Activated CD4-positive, alpha-beta T cell treated with anti-CD3 and anti-CD28 coated beads for 4 hours (primary cell): ENCODE data around the gene TMEM198.

Source experiments
- DNase-seq, 2 donors: peaks; one replicate each; pipeline ENCODE4 v3.0.0-alpha.2; 2020

Gene TMEM198, protein sequence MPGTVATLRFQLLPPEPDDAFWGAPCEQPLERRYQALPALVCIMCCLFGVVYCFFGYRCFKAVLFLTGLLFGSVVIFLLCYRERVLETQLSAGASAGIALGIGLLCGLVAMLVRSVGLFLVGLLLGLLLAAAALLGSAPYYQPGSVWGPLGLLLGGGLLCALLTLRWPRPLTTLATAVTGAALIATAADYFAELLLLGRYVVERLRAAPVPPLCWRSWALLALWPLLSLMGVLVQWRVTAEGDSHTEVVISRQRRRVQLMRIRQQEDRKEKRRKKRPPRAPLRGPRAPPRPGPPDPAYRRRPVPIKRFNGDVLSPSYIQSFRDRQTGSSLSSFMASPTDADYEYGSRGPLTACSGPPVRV

DNA sequence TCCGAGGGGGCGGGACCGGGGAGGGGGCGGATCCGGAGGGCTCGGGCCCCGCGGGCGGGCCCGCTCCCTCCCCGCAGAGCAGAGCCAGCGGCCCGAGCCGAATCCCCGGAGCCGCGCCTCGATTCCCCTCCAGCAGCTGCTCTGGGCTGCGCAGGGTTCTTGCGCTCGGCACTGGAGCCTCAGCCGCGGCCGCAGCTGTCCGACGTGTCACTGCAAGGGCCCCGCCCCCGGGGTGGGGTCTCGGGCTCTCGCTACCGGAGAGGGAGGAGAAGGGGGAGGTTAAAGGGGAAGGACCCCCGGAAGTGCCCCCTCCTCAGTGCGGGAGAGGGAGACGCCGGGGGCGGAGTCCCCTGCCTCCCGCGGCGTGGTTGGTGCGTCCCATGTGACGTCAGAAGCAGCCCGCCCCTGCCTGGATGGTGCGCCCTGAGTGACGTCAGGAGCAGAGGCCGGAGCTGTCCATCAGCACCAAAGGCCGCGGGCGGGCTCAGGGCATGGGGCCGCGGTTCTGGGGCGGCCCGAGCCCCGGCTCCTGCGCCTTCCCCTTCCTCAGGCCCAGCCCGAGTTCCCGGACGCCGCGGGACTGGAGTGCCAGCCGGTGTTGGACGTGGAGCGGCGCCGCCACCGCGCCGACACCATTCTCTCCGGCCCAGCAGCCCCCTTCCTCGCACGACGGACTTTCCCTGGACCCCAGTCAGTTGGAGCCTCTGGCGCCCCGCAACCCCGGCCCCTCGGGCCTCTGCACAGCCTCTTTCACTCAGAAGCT lies at the start of gene TMEM198, which contains the start of gene CHPF:
TSS of gene TMEM198 (plus strand) at position 433 of the 763 bp plus-strand sequence. CDS start 700 bp downstream, outside the sequence.
TSS of gene CHPF (minus strand) at position 214 of the 763 bp plus-strand sequence. CDS start 271 bp downstream, outside the sequence.
- peak; percentile 90 to 91 for DNase-seq

- DNase-seq = no peak
Observed at GRCh38 chr2:219494952-219495530, 48.8 kb upstream of the TMEM198 start.

GRCh38 chr2:219495531-219496122 lies 48.2 kb upstream of the TMEM198 start:
- DNase-seq = peak; percentile 38 to 59

GRCh38 chr2:219496247-219496824 lies 47.5 kb upstream of the TMEM198 start:
- no peak for DNase-seq

GRCh38 chr2:219496825-219497494 lies 46.9 kb upstream of the TMEM198 start:
- DNase-seq = no peak

- no peak for DNase-seq
Observed at GRCh38 chr2:219497495-219498279, 46.1 kb upstream of the TMEM198 start.

DNA sequence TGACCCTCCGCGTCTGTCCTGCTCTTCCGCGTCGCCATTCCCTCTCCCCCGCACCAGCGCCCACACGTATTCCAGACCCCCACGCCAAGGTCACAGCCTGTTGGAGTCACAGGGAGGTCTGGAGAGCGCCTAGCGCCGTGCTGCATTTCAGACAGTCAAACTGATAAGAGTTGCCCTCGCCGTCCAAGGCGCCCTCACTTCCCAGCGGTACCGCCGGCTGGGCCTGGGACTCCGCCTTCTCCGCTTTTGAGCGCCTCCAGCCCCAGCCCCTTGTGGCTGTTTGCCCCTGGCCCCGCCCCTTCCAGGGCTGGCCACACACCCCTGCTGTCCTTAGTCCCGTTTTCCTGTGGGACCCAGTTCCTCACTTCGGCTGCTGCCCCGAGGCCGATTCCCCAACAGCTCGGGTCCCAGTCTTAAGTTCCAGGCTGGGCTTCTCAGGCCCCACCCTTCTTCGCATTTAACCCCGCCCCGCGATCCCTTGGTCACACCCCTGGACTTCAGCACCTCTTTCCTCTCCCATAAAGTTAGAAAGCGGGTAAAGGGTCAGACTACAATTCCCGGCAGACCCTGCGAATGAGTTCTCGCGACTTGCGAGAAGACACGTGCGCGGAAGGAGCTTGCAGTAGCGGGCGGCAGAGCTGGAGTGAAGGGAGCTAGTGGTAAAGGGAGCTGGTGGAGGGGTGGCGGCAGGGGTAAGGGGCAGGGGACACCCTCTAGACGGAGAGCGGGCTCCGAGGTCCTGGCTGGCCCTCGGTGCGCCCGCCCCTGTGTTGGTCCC lies 45.4 kb upstream of the TMEM198 start, which contains the start of gene GMPPA:
TSS of gene GMPPA (plus strand) at position 612 of the 778 bp plus-strand sequence. CDS start 1,085 bp downstream, outside the sequence.
- peak; percentile 90 to 93 for DNase-seq

- no peak for DNase-seq
Observed at GRCh38 chr2:219499058-219499307, 44.8 kb upstream of the TMEM198 start.

GRCh38 chr2:219499555-219499954 lies 44.3 kb upstream of the TMEM198 start:
- no peak for DNase-seq

DNA sequence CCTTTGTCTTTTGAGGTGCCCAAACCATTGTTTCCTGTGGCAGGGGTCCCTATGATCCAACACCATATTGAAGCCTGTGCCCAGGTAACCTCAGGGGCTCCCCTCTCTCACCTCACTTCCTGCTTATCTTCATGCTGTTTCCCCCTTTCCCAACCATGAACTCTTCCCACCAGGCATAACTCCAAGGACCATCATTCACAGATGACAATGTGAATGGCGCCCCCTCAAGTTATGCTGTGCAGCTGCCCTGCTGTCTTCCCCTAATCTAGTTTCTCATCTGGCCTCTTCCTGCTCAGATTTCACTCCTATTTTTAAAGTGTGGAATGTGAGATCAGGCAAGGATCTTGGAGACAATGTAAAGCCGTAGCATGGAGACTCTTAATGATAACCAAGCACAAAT lies 43.7 kb upstream of the TMEM198 start:
- no peak for DNase-seq

DNA sequence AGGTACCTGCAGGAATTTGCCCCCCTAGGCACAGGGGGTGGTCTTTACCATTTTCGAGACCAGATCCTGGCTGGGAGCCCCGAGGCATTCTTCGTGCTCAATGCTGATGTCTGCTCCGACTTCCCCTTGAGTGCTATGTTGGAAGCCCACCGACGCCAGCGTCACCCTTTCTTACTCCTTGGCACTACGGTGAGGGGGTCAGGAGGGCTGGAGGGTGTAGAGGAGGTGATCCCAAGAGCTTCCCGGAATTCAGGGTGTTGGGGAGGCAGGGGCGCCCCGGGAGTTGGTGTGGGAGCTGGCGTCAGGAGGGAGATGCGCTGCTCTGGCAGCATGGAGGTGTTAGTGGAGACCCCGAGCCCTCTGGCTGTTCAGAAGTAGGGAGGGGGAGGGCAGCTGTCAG lies 42.0 kb upstream of the TMEM198 start:
- DNase-seq = no peak

- DNase-seq = no peak
Observed at GRCh38 chr2:219502618-219503017, 41.2 kb upstream of the TMEM198 start.

- no peak for DNase-seq
Observed at GRCh38 chr2:219505585-219505984, 38.2 kb upstream of the TMEM198 start.

DNA sequence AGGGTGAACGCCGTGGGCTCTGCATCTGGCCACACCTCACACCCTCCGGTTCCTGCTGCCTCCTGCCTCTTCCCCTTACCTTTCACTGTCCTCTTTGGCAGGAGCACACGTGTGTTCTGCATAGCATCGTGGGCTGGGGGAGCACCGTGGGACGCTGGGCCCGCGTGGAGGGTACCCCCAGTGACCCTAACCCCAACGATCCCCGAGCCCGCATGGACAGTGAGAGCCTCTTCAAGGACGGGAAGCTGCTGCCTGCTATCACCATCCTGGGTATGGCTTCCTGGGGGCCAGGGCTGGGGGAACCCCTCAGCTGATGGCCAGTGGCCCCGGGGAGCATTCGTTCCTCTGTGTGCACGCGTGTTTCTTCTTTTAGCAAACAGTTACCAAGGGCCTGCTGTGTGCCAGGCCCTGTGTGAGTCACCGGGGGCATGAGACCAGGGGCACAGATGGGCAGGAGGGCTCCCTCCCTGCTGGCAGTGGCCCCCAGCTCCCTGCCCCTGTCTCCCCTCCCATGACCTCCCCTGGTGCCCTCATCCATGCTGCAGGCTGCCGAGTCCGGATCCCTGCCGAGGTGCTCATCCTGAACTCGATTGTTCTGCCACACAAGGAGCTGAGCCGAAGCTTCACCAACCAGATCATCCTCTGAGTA lies 37.6 kb upstream of the TMEM198 start:
- DNase-seq = no peak

DNA sequence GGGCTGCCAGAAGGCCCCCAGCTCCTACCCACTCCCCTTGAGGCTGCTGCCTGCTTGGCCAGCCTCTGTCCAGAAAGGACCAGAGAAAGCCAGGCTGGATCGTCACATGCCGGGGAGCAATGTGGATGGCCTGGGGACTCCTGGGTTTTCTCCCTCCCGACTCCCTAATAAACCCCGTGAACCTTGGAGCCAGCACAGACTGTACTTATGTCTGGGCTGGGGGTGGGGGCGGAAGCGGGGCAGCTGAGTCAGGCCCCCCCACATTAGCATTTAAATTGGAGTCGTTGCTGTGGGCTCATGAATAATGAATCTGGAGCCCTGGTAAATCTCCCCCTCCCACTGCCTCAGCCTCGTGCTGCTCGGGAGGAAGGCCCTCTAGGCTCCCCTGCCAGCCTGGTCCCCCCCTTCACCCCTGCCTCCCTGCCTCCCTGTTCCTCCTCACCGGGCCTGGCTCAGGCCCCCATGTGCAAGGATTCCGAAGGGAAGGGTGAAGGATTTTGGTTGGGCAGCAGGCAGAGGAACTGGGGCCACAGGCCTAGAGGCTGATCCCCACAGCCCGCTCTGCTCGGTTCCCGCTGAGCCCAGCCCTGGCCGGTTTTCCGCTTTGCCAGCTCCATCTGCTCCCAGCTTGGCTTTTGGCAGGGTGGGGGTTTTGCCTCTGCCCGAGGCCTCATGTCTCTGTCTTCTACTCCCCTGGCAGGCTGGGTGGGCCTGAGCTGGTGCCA lies 36.9 kb upstream of the TMEM198 start:
- no peak for DNase-seq

DNA sequence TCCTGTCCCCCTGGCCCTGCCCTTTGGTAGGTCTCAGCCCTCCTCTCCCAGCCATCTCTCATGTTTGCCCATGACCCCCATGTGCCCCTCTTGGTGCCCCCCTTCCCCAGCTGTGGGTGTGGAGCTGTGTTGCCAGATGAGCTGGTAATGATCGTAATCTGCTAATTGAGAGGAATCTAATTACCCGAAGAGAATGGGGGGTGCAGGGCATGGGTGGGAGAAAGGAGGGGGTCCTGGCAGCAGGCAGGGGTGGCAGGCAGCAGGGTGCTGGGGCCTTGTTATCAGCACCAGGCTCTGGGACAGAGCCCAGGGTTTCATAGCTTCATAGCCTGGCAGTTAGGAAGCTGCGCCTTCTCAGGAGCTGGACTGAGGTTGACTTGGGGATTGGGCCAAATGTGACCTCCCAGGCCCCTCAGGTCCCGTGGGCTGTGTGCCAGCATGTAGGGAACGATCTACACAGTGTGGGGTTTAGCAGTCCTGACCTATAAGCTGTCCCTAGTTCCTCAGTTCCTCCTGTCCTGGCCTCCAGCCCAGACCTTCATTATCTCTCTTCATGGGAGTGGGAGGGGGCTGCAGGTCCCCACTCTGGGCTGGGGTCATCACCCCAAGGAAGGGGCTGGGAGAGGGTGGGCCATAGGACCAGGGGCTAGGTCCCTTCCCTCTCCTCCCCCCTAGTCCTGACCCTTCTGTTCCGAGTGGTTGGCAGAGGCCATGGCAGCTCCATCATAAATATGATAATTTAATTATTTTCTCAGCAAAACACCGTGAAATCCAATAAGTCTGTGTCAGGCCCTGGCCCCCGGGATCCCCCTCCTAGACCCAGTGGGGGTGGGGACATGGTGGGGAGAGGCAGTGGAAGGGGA lies 36.0 kb upstream of the TMEM198 start:
- DNase-seq = no peak

GRCh38 chr2:219508444-219508734 lies 35.4 kb upstream of the TMEM198 start:
- DNase-seq = no peak

DNA sequence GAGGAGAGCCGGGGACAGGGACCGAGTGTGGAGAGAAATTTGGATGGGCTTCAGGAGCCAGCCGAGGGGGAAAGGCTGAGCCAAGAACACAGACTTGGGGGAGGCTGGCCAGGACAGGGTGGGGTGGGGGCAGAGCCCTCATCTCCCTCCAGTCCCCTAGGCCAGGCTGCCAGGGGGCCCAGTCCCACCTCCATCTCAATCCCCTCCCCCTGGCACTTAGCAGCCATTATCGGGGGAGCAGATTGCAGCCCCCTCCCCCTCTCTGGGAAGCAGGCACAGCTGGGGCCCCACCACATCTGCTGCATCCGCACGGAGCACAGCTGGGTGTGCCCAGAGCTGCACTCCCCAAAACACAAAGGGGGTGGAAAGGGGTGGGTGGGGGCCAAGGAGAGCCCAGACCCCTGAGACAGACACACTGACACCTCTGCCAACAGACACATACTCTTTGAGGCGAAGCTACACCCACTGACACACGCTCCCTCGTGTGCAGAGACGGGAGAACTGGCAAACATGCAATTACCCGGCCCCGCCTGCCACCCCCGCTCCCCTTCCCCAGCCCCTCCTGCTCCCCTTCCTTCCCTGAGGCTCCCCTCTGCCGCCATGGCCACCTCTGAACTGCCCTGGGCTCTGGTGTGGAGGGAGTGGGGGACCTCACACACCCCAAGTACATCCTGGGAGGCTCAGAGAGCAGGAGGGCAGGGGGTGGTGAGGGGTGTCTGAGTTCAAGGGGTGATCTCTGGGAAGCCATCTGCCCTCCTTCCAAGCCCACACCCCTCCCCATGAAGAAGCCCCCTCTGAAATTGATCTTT lies 34.7 kb upstream of the TMEM198 start:
- no peak for DNase-seq
